Keratinocyte (primary cell): ENCODE data around the gene ABCC4. TPM values are rescaled to one million over a fixed set of nuclear protein-coding genes. Genes with fewer than 3 reads are reported as not detected.

Source experiments
- DNase-seq: peaks from one replicate; pipeline ENCODE4 v3.0.0-alpha.2; 2011; ENCODE audit warnings: low read depth, missing footprints, low spot score
- FAIRE-seq: peaks from 2 replicates; lab custom pipeline; 2011; peaks lifted over from hg19 to GRCh38; lab: Jason Lieb, UNC
- H2AFZ ChIP-seq: 2 replicates; pipeline ENCODE4 v1.6.0; 2012; ENCODE audit warnings: low read length, control low read depth, inconsistent platforms; ENCODE audit not compliant: control insufficient read depth
- H3K27ac ChIP-seq: 2 replicates; pipeline ENCODE4 v1.5.1; 2011; ENCODE audit warnings: low read length; ENCODE audit not compliant: control insufficient read depth, insufficient read depth
- H3K27me3 ChIP-seq: 3 replicates; pipeline ENCODE4 v1.6.0; 2011; ENCODE audit warnings: low read length; ENCODE audit not compliant: control insufficient read depth, insufficient read depth; ENCODE audit errors: extremely low read depth
- H3K36me3 ChIP-seq, 2 experiments: 2 replicates in 1 of 2; 3 replicates in 1 of 2; pipeline ENCODE4 v1.5.1; 2011; ENCODE audit warnings: low read length in 2 of 2, mild to moderate bottlenecking in 1 of 2; ENCODE audit not compliant: control insufficient read depth in 2 of 2, insufficient read depth in 2 of 2; ENCODE audit errors: extremely low read depth in 1 of 2
- H3K4me1 ChIP-seq: 3 replicates; pipeline ENCODE4 v1.5.1; 2011; ENCODE audit warnings: low read length; ENCODE audit not compliant: control insufficient read depth, insufficient read depth; ENCODE audit errors: extremely low read depth
- H3K4me2 ChIP-seq: 3 replicates; pipeline ENCODE4 v1.6.0; 2011; ENCODE audit warnings: low read depth, low read length; ENCODE audit not compliant: control insufficient read depth, insufficient read depth; ENCODE audit errors: extremely low read depth
- H3K4me3 ChIP-seq, 3 experiments: fragments of 200-600 bp in 1 of 3; sonication (generic) in 1 of 3; 2 replicates in 2 of 3; 3 replicates in 1 of 3; pipeline ENCODE4 v1.5.1; 2011 to 2016; ENCODE audit warnings: low read length in 3 of 3, mild to moderate bottlenecking in 3 of 3, control low read depth in 2 of 3, inconsistent platforms in 1 of 3, low read depth in 1 of 3, mixed read lengths in 1 of 3, mixed run types in 1 of 3, moderate library complexity in 1 of 3; ENCODE audit not compliant: control insufficient read depth in 2 of 3, insufficient read depth in 2 of 3; ENCODE audit errors: extremely low read depth in 1 of 3
- H3K79me2 ChIP-seq: 2 replicates; pipeline ENCODE4 v1.6.0; 2012; ENCODE audit warnings: low read length; ENCODE audit not compliant: control insufficient read depth, insufficient read depth
- H3K9ac ChIP-seq: 3 replicates; pipeline ENCODE4 v1.6.0; 2011; ENCODE audit warnings: low read length; ENCODE audit not compliant: control insufficient read depth, insufficient read depth; ENCODE audit errors: extremely low read depth
- H3K9me1 ChIP-seq: 3 replicates; pipeline ENCODE4 v1.6.0; 2011; ENCODE audit warnings: low read length; ENCODE audit not compliant: control insufficient read depth, insufficient read depth; ENCODE audit errors: extremely low read depth
- H3K9me3 ChIP-seq: 2 replicates; pipeline ENCODE4 v1.5.1; 2012; ENCODE audit warnings: low read depth, low read length; ENCODE audit not compliant: control insufficient read depth
- H4K20me1 ChIP-seq: 3 replicates; pipeline ENCODE4 v1.6.0; 2011; ENCODE audit warnings: low read length; ENCODE audit not compliant: control insufficient read depth, insufficient read depth; ENCODE audit errors: extremely low read depth
- EZH2 ChIP-seq: IDR thresholded peaks from one replicate; pipeline ENCODE4 v1.6.1; 2012; ENCODE audit warnings: inconsistent platforms, mild to moderate bottlenecking, low read length, moderate library complexity
- dilution Hi-C: fragments of 300-500 bp; cut with MboI; formaldehyde crosslinking; loops from one replicate; pipeline ENCODE4 v1.7.0; 2020; ENCODE audit warnings: low sequenced_read_pairs; ENCODE audit not compliant: extremely low pct_ligation_motif_present
- polyA plus RNA-seq, 5 experiments: library from polyadenylated mRNA; depleted of rRNA in 3 of 5; stranded (reverse) in 3 of 5; stranded (forward) in 1 of 5; unstranded in 1 of 5; fragments of >200 nt; gene quantifications; 1 replicate in 1 of 5; 2 replicates in 3 of 5; 3 replicates in 1 of 5; pipeline versions ENCODE4 v1.2.1 to v1.2.3, GENCODE V29; 2011 to 2012; ENCODE audit warnings: missing spikeins in 2 of 5, low read depth in 1 of 5, low replicate concordance in 1 of 5
- TF ChIP-seq, protein P1 (sequence below), 3 experiments: IDR thresholded peaks in 1 of 3; conservative IDR thresholded peaks in 1 of 3; optimal IDR thresholded peaks in 1 of 3; 2 replicates in 2 of 3; 3 replicates in 1 of 3; pipeline versions ENCODE3 to v1.5.1; 2011; ENCODE audit warnings: low read length in 3 of 3, mild to moderate bottlenecking in 3 of 3, moderate library complexity in 2 of 3, control low read depth in 1 of 3, inconsistent platforms in 1 of 3; ENCODE audit not compliant: insufficient read depth in 2 of 3; ENCODE audit errors: extremely low read depth in 1 of 3

The ABCC4 gene
- polyA plus RNA-seq, 1 donor (not counting 4 experiments of a cell fraction or from before 2014, with no cell fraction given) = 13.8 TPM

DNA sequence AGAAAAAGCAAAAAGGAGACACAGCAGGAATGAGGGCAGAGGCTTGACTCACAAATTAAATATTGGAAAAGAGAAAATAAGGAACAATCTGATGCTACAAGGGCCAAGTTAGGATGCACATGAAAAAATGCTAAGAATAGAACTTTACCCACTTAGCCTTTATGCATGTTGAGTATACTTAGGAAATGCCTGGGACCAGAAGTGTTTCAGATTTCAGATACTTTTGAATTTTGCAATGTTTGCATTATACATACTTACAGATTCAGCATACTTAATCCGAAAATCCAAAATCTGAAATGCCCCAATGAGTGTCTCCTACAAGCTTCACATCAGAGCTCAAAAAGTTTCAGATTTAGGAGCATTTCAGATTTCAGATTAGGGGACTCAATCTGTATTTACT lies 262.3 kb downstream of the ABCC4 start:
- FAIRE-seq = no peak
- H3K27ac ChIP-seq = no peak overlapping the region

GRCh38 chr13:95035311-95036109 lies 265.7 kb downstream of the ABCC4 start:
- Histone ChIP-seq H4K20me1 (no peaks in the 10 kb centered on the region), H3K4me3 (no peak overlapping the region), H3K79me2 (no peaks in the 10 kb centered on the region), H3K27ac (no peak overlapping the region), H3K4me2 (no peak overlapping the region), H3K36me3 (peaks cover 0 to 2% of the 10 kb centered on the region in 2 experiments), H3K9me1 (no peaks in the 10 kb centered on the region), H3K27me3 (no peaks in the 10 kb centered on the region), H3K9ac (no peak overlapping the region), H3K4me1 (no peaks in the 10 kb centered on the region), H3K9me3 (no peaks in the 10 kb centered on the region), H2AFZ (no peak overlapping the region)
- DNase-seq = no peak
- dilution Hi-C loops = no loop called here
- no peak for FAIRE-seq
- TF ChIP-seq EZH2 = no peak
- TF ChIP-seq, protein P1, sequence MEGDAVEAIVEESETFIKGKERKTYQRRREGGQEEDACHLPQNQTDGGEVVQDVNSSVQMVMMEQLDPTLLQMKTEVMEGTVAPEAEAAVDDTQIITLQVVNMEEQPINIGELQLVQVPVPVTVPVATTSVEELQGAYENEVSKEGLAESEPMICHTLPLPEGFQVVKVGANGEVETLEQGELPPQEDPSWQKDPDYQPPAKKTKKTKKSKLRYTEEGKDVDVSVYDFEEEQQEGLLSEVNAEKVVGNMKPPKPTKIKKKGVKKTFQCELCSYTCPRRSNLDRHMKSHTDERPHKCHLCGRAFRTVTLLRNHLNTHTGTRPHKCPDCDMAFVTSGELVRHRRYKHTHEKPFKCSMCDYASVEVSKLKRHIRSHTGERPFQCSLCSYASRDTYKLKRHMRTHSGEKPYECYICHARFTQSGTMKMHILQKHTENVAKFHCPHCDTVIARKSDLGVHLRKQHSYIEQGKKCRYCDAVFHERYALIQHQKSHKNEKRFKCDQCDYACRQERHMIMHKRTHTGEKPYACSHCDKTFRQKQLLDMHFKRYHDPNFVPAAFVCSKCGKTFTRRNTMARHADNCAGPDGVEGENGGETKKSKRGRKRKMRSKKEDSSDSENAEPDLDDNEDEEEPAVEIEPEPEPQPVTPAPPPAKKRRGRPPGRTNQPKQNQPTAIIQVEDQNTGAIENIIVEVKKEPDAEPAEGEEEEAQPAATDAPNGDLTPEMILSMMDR (optimal IDR thresholded peaks at IDR 0.05 in 1 of 3, IDR thresholded peaks at IDR 0.05 in 1 of 3, conservative IDR thresholded peaks at IDR 0.05 in 1 of 3; ENCODE audit: extremely low read depth in 1 of 3, insufficient read depth in 2 of 3, low read length in 3 of 3) = no peak

More for the DNA sequence above, 262.3 kb downstream of the ABCC4 start:
- Histone ChIP-seq H3K9me3 (no peaks in the 10 kb centered on the region), H3K79me2 (no peaks in the 10 kb centered on the region), H4K20me1 (no peaks in the 10 kb centered on the region), H3K9me1 (no peaks in the 10 kb centered on the region), H3K4me1 (no peaks in the 10 kb centered on the region), H3K36me3 (peaks cover 2 to 7% of the 10 kb centered on the region in 2 experiments), H2AFZ (no peak overlapping the region), H3K4me2 (no peak overlapping the region), H3K27me3 (no peaks in the 10 kb centered on the region), H3K9ac (no peak overlapping the region), H3K4me3 (no peak overlapping the region)
- TF ChIP-seq, protein P1 (optimal IDR thresholded peaks at IDR 0.05 in 1 of 3, IDR thresholded peaks at IDR 0.05 in 1 of 3, conservative IDR thresholded peaks at IDR 0.05 in 1 of 3; ENCODE audit: extremely low read depth in 1 of 3, insufficient read depth in 2 of 3, low read length in 3 of 3) = no peak
- no peak for TF ChIP-seq EZH2
- dilution Hi-C loops = no loop called here
- no peak for DNase-seq
